Measurements from ENCODE around the gene NR4A1.

DNA sequence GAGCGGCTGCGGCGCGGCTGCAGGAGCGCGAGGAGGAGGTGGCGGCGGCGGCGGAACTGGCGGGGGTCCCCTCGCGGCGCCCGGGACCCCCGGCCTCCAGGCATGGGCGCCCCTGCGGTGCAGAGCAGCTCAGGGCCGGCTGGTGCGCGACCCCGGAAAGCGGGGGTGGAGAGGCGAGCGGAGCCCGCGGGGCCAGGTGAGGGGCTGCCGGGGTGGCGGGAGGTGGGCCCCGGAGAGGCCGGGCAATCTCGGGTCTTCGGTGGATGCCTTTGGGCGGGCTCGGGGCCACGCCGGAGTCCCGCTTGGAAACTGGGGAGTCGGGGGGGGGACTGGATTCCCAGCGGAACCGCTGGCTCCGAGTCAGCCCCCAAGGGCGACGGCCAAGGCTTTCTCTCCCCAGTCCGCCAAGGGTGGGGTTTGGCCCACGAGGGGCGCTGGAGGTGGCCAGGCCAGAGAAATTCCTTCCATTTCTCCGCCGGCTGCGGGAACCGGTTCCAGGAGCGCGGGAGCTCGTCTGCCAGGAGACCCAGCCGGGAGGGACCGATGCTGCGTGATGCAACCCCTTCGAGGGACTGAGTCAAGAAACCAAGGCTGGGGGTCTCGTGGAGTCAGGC is 13.9 kb upstream of the NR4A1 start:
- TF ChIP-seq POLR2A (IDR thresholded peaks at IDR 0.05; ENCODE audit: low read length) (no peak), GATA1 (IDR thresholded peaks at IDR 0.05; ENCODE audit: low read depth, low read length) (no peak)

All from erythroblast (primary cell).